ENCODE results near the gene ALMS1.
"Not testable (repeated sequence)": the region's sequence is repeated elsewhere in the genome, so short reads cannot be mapped to it uniquely, and the experiment has no call there.

- TF ChIP-seq CTCF (IDR thresholded peaks at IDR 0.05; ENCODE audit: borderline replicate concordance, extremely low read depth, low read length, poor library complexity, severe bottlenecking); EZH2 (IDR thresholded peaks at IDR 0.05; ENCODE audit: borderline replicate concordance, low read depth, low read length, severe bottlenecking): not testable (repeated sequence)
Measured at GRCh38 chr2:73624625-73625024, 239.0 kb downstream of the ALMS1 start.
